Lower lobe of right lung (tissue), 2 donors: ENCODE results near the gene GNB5. TPM values are rescaled to one million over a fixed set of nuclear protein-coding genes. Genes with fewer than 3 reads are reported as not detected.

Experiments
- ATAC-seq, 2 donors: fragments of 200-7000 bp; cut with Tn5 transposase; one replicate each; pipeline ENCODE4 v1.9.1; 2020 to 2022; ENCODE audit warnings: mild to moderate bottlenecking in 2 of 2, moderate library complexity in 2 of 2
- DNase-seq: peaks from one replicate; pipeline ENCODE4 v3.0.0-alpha.2; 2020
- H3K27ac ChIP-seq: fragments of 200-600 bp; one replicate; pipeline ENCODE4 v1.8.0; 2022
- H3K27me3 ChIP-seq: fragments of 200-600 bp; one replicate; pipeline ENCODE4 v1.8.0; 2022; ENCODE audit warnings: low read depth
- H3K36me3 ChIP-seq: fragments of 200-600 bp; one replicate; pipeline ENCODE4 v1.8.0; 2022; ENCODE audit warnings: mild to moderate bottlenecking
- H3K4me1 ChIP-seq: fragments of 200-600 bp; one replicate; pipeline ENCODE4 v1.8.0; 2022
- H3K4me3 ChIP-seq: fragments of 200-600 bp; one replicate; pipeline ENCODE4 v1.8.0; 2022; ENCODE audit warnings: mild to moderate bottlenecking
- H3K9me3 ChIP-seq: fragments of 200-600 bp; one replicate; pipeline ENCODE4 v1.8.0; 2022
- CTCF ChIP-seq: fragments of 200-600 bp; IDR thresholded peaks from one replicate; pipeline ENCODE4 v1.8.0; 2022; ENCODE audit warnings: antibody characterized with exemption, mild to moderate bottlenecking
- intact Hi-C: fragments of 100-400 bp; cut with DNase I; formaldehyde crosslinking; loops from one replicate; pipeline ENCODE4 v1.11.0; 2022
- total RNA-seq: library from RNA; stranded (reverse); fragmentation: NEBNext Ultra II Directional; extraction: Animal tissue kit (Norgen Biotek cat#: 25700); gene quantifications from one replicate; pipeline ENCODE4 v1.2.1, GENCODE V29; 2021
- donor health status: DM: no; HTN: yes; CAD: no; lungs with severe emphysema.

Gene GNB5
- total RNA-seq, 1 donor from 2014 or later: 14.1 TPM

DNA sequence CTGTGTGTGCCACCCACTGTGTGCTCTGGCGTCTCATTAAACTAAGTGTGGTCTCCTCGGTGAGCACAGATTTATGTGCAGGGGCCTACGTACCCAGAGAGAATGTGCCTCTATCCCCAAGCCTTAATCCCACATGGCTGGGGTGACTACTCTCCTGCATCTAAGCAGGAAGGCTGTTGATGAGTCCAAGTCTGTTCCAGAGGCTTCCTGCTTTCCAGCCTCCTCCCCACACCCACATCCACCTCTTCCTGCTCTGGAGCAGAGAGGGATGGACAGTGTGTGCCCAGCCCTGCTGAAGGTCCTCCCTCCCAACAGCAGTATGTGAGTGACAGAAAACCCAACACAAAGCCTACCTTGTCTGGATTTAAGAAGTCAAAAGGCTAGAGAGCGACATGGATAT is 39.8 kb downstream of the GNB5 start:
- Histone ChIP-seq H3K27ac (no peak overlapping the region), H3K36me3 (peaks cover 38% of the 10 kb centered on the region), H3K9me3 (no peaks in the 10 kb centered on the region), H3K27me3 (no peaks in the 10 kb centered on the region), H3K4me1 (no peaks in the 10 kb centered on the region), H3K4me3 (no peak overlapping the region)
- no peak for TF ChIP-seq CTCF
- ATAC-seq (no peak), DNase-seq (no peak)
- intact Hi-C loops: no loop called here

GRCh38 chr15:52150871-52151270 is 40.3 kb downstream of the GNB5 start:
- peaks cover 41% of the 10 kb centered on the region for H3K36me3 ChIP-seq
- no peak for TF ChIP-seq CTCF

GRCh38 chr15:52150043-52150825 is 41.0 kb downstream of the GNB5 start:
- TF ChIP-seq CTCF: no peak
- peaks cover 41% of the 10 kb centered on the region for H3K36me3 ChIP-seq
- intact Hi-C loops: no loop called here
- H3K27me3 ChIP-seq: no peaks in the 10 kb centered on the region
- no peak overlapping the region for H3K27ac ChIP-seq
- DNase-seq (no peak), ATAC-seq (no peak)
- no peak overlapping the region for H3K4me3 ChIP-seq
- H3K9me3 ChIP-seq: no peaks in the 10 kb centered on the region
- no peaks in the 10 kb centered on the region for H3K4me1 ChIP-seq

More at GRCh38 chr15:52150871-52151270, 40.3 kb downstream of the GNB5 start:
- intact Hi-C loops: no loop called here
- no peaks in the 10 kb centered on the region for H3K4me1 ChIP-seq
- no peak overlapping the region for H3K27ac ChIP-seq
- ATAC-seq (no peak), DNase-seq (no peak)
- no peaks in the 10 kb centered on the region for H3K27me3 ChIP-seq
- H3K9me3 ChIP-seq: no peaks in the 10 kb centered on the region
- H3K4me3 ChIP-seq: no peak overlapping the region

DNA sequence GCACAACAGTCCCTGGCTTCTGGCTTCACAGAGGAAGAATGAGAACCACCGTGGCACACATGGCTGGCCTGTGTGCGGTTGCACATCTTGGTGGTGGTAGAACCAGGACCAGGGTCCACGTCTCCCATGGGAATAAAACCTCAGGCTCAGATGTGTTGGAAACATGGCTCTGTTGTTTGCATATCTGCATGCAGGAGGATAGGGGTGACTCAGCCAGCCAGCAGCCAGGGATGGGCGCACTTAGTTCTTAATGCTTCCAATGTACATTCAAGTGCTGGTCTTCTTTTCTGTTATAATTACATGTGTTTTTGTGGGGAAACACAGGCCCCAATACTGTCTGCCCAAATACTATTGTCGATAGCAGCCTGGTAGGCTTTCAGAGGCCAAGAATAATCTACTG is 42.8 kb downstream of the GNB5 start:
- no peak for ATAC-seq
- no peak overlapping the region for H3K4me3 ChIP-seq
- intact Hi-C loops: no loop called here
- no peaks in the 10 kb centered on the region for H3K4me1 ChIP-seq
- no peaks in the 10 kb centered on the region for H3K9me3 ChIP-seq
- peaks cover 44% of the 10 kb centered on the region for H3K36me3 ChIP-seq
- no peak for TF ChIP-seq CTCF
- DNase-seq: no peak
- H3K27me3 ChIP-seq: no peaks in the 10 kb centered on the region
- H3K27ac ChIP-seq: no peak overlapping the region

DNA sequence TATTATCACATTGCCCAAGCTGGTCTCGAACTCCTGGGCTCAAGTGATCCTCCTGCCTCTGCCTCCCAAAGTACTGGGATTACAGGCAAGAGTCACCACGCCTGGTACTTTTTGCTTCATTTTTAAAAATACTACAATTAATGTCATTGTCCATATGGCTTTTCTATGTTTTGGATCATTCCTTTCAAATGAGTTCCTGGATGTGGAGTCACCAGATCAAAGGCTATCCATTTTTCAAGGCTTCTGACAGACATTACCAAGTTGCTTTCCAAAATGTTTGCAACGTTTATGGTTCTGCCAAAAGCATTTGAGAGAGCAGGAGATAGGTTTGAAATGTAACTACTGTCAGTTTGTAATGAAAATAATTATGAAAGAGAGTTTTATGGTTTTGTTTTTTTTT is 44.4 kb downstream of the GNB5 start:
- peaks cover 38% of the 10 kb centered on the region for H3K36me3 ChIP-seq
- no peak overlapping the region for H3K27ac ChIP-seq
- intact Hi-C loops: no loop called here
- DNase-seq (no peak), ATAC-seq (no peak)
- no peak overlapping the region for H3K4me3 ChIP-seq
- H3K4me1 ChIP-seq: no peaks in the 10 kb centered on the region
- no peaks in the 10 kb centered on the region for H3K27me3 ChIP-seq
- no peak for TF ChIP-seq CTCF
- no peaks in the 10 kb centered on the region for H3K9me3 ChIP-seq
